ENCODE data around the gene SIGLEC1. TPM values are rescaled to one million over a fixed set of nuclear protein-coding genes. Genes with fewer than 3 reads are reported as not detected.

SIGLEC1 gene
- total RNA-seq, 2 experiments from 2014 or later, result 0.08 to 0.11 TPM

DNA sequence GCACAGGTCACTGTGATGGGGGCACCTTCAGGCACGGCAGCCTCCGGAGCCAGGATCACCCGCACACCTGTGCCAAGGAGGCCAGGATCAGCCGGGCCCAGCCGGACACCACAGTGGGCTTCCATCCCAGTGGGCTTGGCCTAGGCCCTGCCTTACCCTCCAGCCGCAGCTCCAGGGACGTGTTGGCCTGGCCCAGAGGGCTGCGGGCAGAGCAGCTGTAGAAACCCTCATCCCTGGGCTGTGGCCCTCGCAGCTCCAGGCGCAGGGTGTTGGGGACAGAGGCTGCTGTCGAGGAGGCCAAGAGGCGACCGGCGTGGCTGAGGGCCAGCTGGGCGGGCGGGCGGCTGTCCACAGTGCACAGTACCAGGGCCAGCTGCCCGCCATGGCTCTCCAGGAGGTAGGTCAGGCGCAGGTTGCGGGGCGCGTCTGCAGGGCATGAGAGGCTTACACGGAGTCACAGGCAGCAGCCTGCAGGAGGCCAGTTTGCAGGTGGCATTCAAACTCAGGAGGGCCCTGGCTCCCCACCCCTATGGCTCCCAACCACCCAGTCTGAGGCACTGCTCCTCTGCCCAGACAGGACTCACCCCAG is 19.6 kb downstream of the SIGLEC1 start:
- ChIA-PET POLR2A (no interaction called here), CTCF (no interaction called here)
- H3K4me1 ChIP-seq (ENCODE audit: insufficient read depth, low read length), result no peaks in the 10 kb centered on the region
- H3K4me3 ChIP-seq (ENCODE audit: low read length), result no peak overlapping the region
- Mint-ChIP-seq H3K4me1 (ENCODE audit: low read depth) (no peaks in the 10 kb centered on the region), H3K9me3 (no peaks in the 10 kb centered on the region), H3K4me3 (no peak overlapping the region), H3K27me3 (no peaks in the 10 kb centered on the region), H3K36me3 (ENCODE audit: low read depth) (no peaks in the 10 kb centered on the region), H3K27ac (no peak overlapping the region)
- no peaks in the 10 kb centered on the region for H3K27me3 ChIP-seq (ENCODE audit: control insufficient read depth in 1 of 2, insufficient read depth in 2 of 2, low read length in 2 of 2)
- peaks cover 4 to 17% of the 10 kb centered on the region in 2 experiments for H3K9me3 ChIP-seq (ENCODE audit: control insufficient read depth in 1 of 2, insufficient read depth in 1 of 2, low read length in 2 of 2)
- no peak overlapping the region for H3K27ac ChIP-seq (ENCODE audit: low read depth in 1 of 2, low read length in 2 of 2)
- no peaks in the 10 kb centered on the region for H3K36me3 ChIP-seq (ENCODE audit: insufficient read depth, low read length)
- no peak for ATAC-seq (ENCODE audit: poor library complexity)
- DNase-seq, result no peak
- intact Hi-C loops (cut with DNase I, micrococcal nuclease), result no loop called here
- TF ChIP-seq CTCF (IDR thresholded peaks at IDR 0.05), result no peak

DNA sequence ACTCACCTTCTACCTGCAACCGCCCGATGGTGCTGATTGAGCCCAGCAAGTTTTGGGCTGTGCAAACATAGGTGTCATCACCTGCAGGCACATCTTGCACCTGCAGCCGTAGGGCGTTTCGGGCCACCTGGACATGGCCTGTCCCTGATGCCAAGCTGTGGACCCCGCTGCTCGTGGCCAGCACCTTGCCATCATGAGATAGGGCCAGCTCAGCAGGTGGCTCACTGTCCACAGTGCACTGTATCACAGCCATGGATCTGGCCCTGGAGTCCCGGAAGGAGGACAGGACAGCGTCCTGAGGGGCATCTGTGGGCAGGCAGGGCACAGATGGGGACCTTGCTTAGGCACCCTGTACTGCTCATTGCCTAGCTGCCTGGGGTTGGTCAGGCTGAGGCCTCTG is 20.5 kb downstream of the SIGLEC1 start:
- no peak overlapping the region for H3K27ac Mint-ChIP-seq
- H3K4me3 ChIP-seq (ENCODE audit: low read length), result no peak overlapping the region
- no peaks in the 10 kb centered on the region for H3K9me3 Mint-ChIP-seq
- ATAC-seq (ENCODE audit: poor library complexity) (no peak), DNase-seq (no peak)
- ChIA-PET CTCF (no interaction called here), POLR2A (no interaction called here)
- TF ChIP-seq CTCF (IDR thresholded peaks at IDR 0.05), result no peak
- H3K9me3 ChIP-seq (ENCODE audit: control insufficient read depth in 1 of 2, insufficient read depth in 1 of 2, low read length in 2 of 2), result peaks cover 4 to 8% of the 10 kb centered on the region in 2 experiments
- H3K27me3 ChIP-seq (ENCODE audit: control insufficient read depth in 1 of 2, insufficient read depth in 2 of 2, low read length in 2 of 2), result peaks cover 0 to 2% of the 10 kb centered on the region in 2 experiments
- H3K4me1 ChIP-seq (ENCODE audit: insufficient read depth, low read length), result no peaks in the 10 kb centered on the region
- H3K4me3 Mint-ChIP-seq, result no peak overlapping the region
- intact Hi-C loops (cut with DNase I, micrococcal nuclease), result no loop called here
- H3K27me3 Mint-ChIP-seq, result peaks cover 3% of the 10 kb centered on the region
- no peak overlapping the region for H3K27ac ChIP-seq (ENCODE audit: low read depth in 1 of 2, low read length in 2 of 2)
- no peaks in the 10 kb centered on the region for H3K4me1 Mint-ChIP-seq (ENCODE audit: low read depth)
- H3K36me3 Mint-ChIP-seq (ENCODE audit: low read depth), result no peaks in the 10 kb centered on the region
- no peaks in the 10 kb centered on the region for H3K36me3 ChIP-seq (ENCODE audit: insufficient read depth, low read length)

DNA sequence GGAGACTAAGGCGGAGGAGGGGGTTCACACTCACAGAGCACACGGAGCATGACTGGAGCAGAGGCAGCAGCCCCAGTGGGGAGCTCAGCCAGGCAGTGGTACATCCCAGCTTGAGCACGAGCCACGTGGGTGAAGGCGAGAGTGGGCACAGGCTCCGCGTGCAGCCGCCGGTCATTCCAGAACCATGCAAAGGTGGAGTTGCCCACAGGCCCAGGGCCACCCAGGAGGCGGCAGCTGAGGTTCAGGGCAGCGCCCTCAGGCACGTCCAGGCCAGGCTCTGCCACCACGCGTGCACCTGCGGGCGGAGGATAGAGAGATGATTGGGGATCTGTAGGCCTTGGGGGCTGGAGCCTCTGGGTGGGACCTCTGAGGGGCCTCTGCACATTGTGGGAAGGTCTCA is 21.1 kb downstream of the SIGLEC1 start:
- no peak overlapping the region for H3K27ac ChIP-seq (ENCODE audit: low read depth in 1 of 2, low read length in 2 of 2)
- intact Hi-C loops (cut with DNase I, micrococcal nuclease), result no loop called here
- no peak overlapping the region for H3K4me3 ChIP-seq (ENCODE audit: low read length)
- H3K4me1 ChIP-seq (ENCODE audit: insufficient read depth, low read length), result no peaks in the 10 kb centered on the region
- Mint-ChIP-seq H3K27ac (no peak overlapping the region), H3K36me3 (ENCODE audit: low read depth) (no peaks in the 10 kb centered on the region), H3K4me1 (ENCODE audit: low read depth) (no peaks in the 10 kb centered on the region), H3K27me3 (peaks cover 8% of the 10 kb centered on the region), H3K9me3 (no peaks in the 10 kb centered on the region), H3K4me3 (no peak overlapping the region)
- ChIA-PET CTCF (no interaction called here), POLR2A (no interaction called here)
- no peak for TF ChIP-seq CTCF (IDR thresholded peaks at IDR 0.05)
- no peaks in the 10 kb centered on the region for H3K36me3 ChIP-seq (ENCODE audit: insufficient read depth, low read length)
- ATAC-seq (ENCODE audit: poor library complexity), result no peak
- peaks cover 0 to 2% of the 10 kb centered on the region in 2 experiments for H3K27me3 ChIP-seq (ENCODE audit: control insufficient read depth in 1 of 2, insufficient read depth in 2 of 2, low read length in 2 of 2)
- H3K9me3 ChIP-seq (ENCODE audit: control insufficient read depth in 1 of 2, insufficient read depth in 1 of 2, low read length in 2 of 2), result peaks cover 2% of the 10 kb centered on the region in 2 experiments
- DNase-seq, result no peak
